Muscle of leg (tissue), 11 donors: ENCODE measurements around the gene ERMP1. TPM values are rescaled to one million over a fixed set of nuclear protein-coding genes. Genes with fewer than 3 reads are reported as not detected.

ENCODE experiments used
- DNase-seq: peaks from one replicate; pipeline ENCODE4 v3.0.0; 2013
- H3K27ac ChIP-seq: one replicate; pipeline ENCODE4 v1.5.1; 2013; ENCODE audit warnings: mild to moderate bottlenecking, low read length, control low read depth
- H3K27me3 ChIP-seq: one replicate; pipeline ENCODE4 v1.6.1; 2013; ENCODE audit warnings: low read length; ENCODE audit not compliant: control insufficient read depth, insufficient read depth
- H3K36me3 ChIP-seq: one replicate; pipeline ENCODE4 v1.6.1; 2013; ENCODE audit warnings: low read length; ENCODE audit not compliant: control insufficient read depth, insufficient read depth
- H3K4me1 ChIP-seq: one replicate; pipeline ENCODE4 v1.6.1; 2013; ENCODE audit warnings: low read length; ENCODE audit not compliant: control insufficient read depth, insufficient read depth
- H3K4me3 ChIP-seq: one replicate; pipeline ENCODE4 v1.5.1; 2013; ENCODE audit warnings: low read length, control low read depth
- H3K9me3 ChIP-seq: replicated peaks from 2 replicates; pipeline ENCODE4 v1.6.1; 2013; ENCODE audit warnings: low read depth, low read length; ENCODE audit not compliant: control insufficient read depth
- WGBS: methylation state at CpG from one replicate; pipeline ENCODE4 v1.1.5; 2013; ENCODE audit warnings: missing lambda C conversion rate; ENCODE audit not compliant: insufficient coverage; 5-methylcytosine and 5-hydroxymethylcytosine counted together
- polyA plus RNA-seq, 8 donors: library from polyadenylated mRNA; unstranded; fragments of 120-200 nt; gene quantifications; one replicate each; pipeline versions ENCODE4 v1.2.1 to v1.2.3, GENCODE V29; 2013; ENCODE audit warnings: inconsistent platforms in 1 of 8, low replicate concordance in 1 of 8; ENCODE audit not compliant: insufficient read length in 8 of 8, insufficient read depth in 1 of 8
- total RNA-seq: library from RNA; stranded (reverse); fragments of 120-200 nt; gene quantifications from one replicate; pipeline ENCODE4 v1.2.4, GENCODE V29; 2013

The ERMP1 gene
- total and polyA plus RNA-seq, 9 donors, result 6.1 to 11.0 (median 7.8) TPM

DNA sequence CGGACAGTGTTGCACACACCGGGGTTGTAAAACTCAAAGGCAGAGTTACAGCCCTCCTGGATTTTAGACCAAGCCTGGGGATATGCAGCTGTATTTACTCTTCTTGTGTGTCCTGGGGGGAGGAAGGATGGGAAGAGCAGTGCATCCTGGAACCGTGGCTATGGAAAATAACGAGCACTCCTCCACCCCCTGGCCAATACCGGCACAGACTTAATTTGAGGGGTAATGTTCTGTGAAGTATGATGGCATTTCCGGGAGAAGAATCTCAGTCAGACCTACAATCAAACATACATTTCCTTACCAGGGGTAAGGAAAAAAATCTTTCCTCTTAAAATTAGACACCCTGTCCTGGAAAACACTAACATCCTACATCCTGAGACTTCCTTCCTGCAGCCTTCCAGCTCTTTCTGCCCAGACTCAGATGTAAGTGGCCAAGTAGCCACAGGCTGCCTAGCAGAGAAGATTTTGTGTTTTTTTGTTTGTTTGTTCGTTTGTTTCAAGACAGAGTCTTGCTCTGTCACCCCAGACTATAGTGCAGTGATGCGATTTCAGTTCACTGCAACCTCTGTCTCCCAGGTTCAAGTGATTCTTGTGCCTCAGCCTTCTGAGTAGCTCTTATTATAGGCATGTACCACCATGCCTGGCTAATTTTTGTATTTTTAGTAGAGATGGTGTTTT is 11.0 kb upstream of the ERMP1 start:
- H3K9me3 ChIP-seq, result peaks cover 2% of the 10 kb centered on the region
- H3K36me3 ChIP-seq, result no peaks in the 10 kb centered on the region
- DNase-seq, result peak; percentile 69
- H3K4me3 ChIP-seq, result no peak overlapping the region
- H3K27me3 ChIP-seq, result no peaks in the 10 kb centered on the region
- WGBS, result 40% methylated on average over 2 of the region's 8 CpGs
- peak overlapping the region; percentile 44 for H3K27ac ChIP-seq
- peaks cover 16% of the 10 kb centered on the region for H3K4me1 ChIP-seq

DNA sequence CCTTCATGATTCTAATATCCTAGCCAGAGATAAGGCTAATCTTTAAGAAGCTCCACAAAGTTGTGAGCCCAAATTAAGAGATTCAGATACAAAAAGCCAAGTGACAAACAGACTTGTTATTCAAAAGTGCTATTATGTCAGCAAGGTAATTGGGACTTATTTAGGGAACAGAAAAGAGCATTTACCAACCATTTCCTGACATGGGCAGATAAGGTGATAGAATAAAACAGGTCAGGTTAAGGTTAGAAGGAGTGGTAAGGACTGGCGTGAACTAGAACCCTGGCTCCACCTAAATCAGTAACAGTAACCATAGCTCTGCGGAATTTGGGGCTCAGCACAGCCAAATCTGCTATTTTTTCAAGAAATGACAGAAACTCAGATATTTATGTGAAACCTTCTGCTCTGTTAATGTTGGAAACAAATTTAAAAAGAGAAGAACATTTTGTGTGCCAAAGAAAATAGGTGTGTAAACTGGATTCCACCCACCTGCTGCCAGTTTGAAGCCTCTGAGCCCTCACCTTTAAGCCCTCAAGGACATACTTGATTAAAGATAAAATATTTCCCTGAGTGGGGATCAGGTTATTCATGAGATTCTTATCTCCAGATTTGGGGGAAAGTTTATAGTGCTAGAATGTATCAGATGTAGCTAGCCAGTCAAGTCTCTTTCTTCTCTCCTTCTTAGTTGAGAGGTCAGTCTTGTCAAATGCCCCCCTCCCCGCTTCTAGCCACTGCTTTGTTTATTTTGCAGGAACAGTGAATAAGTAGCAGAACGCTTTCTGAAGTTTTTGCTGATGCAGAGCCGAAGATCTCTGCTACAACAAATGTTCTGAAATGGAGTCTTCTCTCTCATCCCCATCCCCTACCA is 10.2 kb upstream of the ERMP1 start:
- Histone ChIP-seq H3K36me3 (no peaks in the 10 kb centered on the region), H3K4me1 (peaks cover 16% of the 10 kb centered on the region)

DNA sequence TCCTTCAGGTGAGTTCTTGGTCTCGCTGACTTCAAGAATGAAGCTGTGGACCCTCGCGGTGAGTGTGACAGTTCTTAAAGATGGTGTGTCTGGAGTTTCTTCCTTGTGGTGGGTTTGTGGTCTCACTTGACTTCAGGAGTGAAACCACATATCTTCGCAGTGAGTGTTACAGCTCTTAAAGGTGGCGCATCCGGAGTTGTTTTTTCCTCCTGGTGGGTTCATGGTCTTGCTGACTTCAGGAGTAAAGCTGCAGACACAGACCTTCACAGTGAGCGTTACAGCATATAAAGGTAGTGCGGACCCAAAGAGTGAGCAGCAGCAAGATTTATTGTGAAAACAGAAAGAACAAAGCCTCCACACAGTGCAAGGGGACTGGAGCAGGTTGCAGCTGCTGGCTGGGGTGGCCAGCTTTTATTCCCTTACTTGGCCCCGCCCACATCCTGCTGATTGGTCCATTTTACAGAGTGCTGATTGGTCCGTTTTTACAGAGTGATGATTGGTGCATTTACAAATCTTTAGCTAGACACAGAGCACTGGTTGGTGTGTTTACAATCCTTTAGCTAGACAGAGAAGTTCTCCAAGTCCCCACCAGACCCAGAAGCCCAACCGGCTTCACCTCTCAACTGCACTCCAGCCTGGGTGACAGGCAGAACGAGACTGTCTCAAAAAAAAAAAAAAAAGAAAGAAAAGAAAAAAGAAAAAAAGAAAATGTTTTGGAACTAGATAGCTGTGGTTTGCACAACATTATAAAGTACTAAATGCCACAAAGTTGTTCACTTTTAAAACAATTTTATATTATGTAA is 9.1 kb upstream of the ERMP1 start:
- peaks cover 2% of the 10 kb centered on the region for H3K9me3 ChIP-seq
- no peak overlapping the region for H3K27ac ChIP-seq
- peaks cover 16% of the 10 kb centered on the region for H3K4me1 ChIP-seq
- no peaks in the 10 kb centered on the region for H3K36me3 ChIP-seq
- no peaks in the 10 kb centered on the region for H3K27me3 ChIP-seq
- no peak overlapping the region for H3K4me3 ChIP-seq
- 98% methylated on average over 6 of the region's 12 CpGs for WGBS
- no peak for DNase-seq

More for the DNA sequence above, 10.2 kb upstream of the ERMP1 start:
- DNase-seq, result no peak
- H3K9me3 ChIP-seq, result peaks cover 2% of the 10 kb centered on the region
- H3K4me3 ChIP-seq, result no peak overlapping the region
- no peaks in the 10 kb centered on the region for H3K27me3 ChIP-seq
- peak overlapping the region; percentile 2 for H3K27ac ChIP-seq
- WGBS, result 24% methylated on average over 2 of the region's 5 CpGs

DNA sequence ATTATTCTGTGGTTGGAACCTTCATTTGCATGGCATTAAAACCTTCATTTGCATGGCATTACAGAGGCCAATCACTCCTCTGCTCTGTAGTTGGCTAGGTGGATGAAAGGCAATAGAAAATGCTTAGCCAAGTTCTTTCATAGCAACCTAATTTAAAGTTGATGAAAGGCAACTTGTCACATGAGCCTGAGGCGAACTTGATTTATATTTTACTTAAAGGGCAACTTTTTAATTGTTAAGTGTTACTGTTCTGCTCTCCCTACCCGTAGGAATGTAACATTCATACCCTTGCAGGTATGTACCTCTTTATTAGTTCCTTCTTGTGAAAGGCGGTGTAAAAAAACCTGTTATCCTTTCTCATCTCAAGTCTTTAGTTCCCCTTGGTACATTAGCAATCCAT is 7.9 kb upstream of the ERMP1 start:
- Histone ChIP-seq H3K27me3 (no peaks in the 10 kb centered on the region), H3K4me1 (peaks cover 16% of the 10 kb centered on the region), H3K9me3 (peaks cover 2% of the 10 kb centered on the region), H3K27ac (no peak overlapping the region), H3K4me3 (no peak overlapping the region), H3K36me3 (no peaks in the 10 kb centered on the region)
- no CpG with 5 or more reads among the region's 3 CpGs for WGBS
- DNase-seq, result no peak

DNA sequence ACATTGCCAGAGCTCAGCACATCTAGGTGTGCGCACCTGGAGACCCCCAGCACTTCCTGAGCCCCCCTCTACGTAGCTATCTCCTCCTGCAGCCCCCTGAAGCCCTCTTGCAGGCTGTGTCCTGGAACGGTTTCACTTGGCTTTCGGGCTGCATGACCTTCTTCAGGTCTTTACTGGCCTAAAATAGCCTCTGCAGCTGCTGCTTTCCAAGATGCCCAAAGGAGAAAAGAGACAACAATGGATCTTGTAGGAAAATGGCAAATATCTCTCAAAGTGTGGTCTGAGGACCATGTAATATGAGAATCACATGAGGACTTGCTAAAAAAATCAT is 6.6 kb upstream of the ERMP1 start:
- Histone ChIP-seq H3K4me1 (peaks cover 16% of the 10 kb centered on the region), H3K27ac (no peak overlapping the region), H3K36me3 (no peaks in the 10 kb centered on the region), H3K9me3 (peaks cover 2% of the 10 kb centered on the region), H3K4me3 (no peak overlapping the region), H3K27me3 (no peaks in the 10 kb centered on the region)
- 89% methylated on average over 4 of the region's 4 CpGs for WGBS
- DNase-seq, result no peak

DNA sequence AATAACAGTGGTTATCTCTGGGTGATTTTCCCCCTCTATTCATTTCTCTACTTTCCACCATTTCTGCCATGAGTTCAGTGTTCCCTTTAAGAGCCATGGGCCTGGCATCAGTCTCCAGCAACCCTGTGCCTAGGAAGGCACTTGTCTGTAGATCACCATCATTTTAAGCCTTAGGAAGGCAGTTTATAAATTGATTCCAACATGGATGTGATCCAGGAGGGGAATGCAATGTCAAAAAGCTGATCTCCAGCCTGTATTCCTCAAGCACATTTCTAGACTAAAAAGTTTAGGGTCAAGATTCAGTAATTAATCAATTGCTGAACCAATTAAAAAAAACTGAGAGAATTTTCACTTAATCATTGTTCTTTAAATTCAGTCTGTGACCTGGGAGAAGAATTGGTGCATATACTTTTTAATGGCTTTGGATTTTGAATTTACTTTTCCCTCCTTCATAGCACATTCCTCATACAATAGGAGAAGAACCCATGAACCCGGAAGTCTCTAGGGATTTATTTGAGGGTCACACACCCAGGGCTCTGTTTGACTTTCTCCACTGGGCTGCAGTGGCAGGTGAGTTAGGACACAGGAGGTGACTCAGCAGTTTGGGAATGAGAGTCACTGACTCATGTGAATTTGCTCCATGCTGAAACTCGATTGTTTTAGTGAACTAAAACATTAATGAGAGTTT is 6.1 kb upstream of the ERMP1 start:
- peaks cover 15% of the 10 kb centered on the region for H3K4me1 ChIP-seq
- peaks cover 2% of the 10 kb centered on the region for H3K9me3 ChIP-seq
- no CpG with 5 or more reads among the region's 2 CpGs for WGBS
- no peak overlapping the region for H3K4me3 ChIP-seq
- no peaks in the 10 kb centered on the region for H3K27me3 ChIP-seq
- H3K27ac ChIP-seq, result no peak overlapping the region
- H3K36me3 ChIP-seq, result no peaks in the 10 kb centered on the region
- DNase-seq, result no peak

DNA sequence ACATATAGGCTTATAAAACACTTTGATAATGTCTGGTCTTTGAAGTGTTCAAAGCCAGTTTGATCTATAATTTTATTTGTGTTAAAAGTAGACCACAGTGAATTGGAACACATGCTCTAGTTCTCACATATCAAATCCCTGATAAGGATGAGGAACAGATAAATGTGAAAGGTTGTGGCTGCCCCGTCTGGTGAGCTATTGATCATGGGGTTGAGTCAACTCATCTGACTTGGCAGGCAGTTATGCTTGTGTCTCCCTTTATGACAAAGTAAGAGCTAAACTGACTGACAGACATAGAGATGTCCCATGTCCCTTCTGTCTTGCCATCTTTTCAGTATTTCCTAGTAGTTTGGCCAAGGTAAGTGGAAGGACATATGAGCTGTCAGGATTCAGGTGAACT is 2.9 kb upstream of the ERMP1 start:
- Histone ChIP-seq H3K4me1 (peaks cover 22% of the 10 kb centered on the region), H3K27ac (no peak overlapping the region), H3K4me3 (no peak overlapping the region), H3K36me3 (peaks cover under 1% of the 10 kb centered on the region), H3K27me3 (no peaks in the 10 kb centered on the region), H3K9me3 (no peaks in the 10 kb centered on the region)
- no peak for DNase-seq
- WGBS, result 80% methylated on average over 1 of the region's 1 CpG

DNA sequence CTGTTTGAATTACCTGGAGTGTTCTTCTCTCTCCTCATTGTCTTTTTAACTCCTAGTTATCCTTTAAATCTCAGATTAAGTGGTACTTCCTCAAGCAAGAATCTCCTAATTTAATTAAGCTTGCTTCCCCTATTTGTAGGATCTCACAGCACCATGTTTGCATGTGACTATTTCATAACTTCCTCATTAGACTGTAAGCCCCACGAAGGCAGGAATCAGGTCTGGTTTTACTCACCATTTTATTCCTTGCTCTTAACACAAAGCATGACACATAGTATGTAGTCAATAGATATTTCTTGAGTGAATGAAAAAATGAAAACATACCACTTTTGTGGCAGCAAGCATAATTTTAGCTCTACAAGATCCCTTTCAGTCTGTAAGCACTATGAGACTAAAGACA is 1.3 kb upstream of the ERMP1 start:
- H3K36me3 ChIP-seq, result peaks cover 3% of the 10 kb centered on the region
- no peaks in the 10 kb centered on the region for H3K9me3 ChIP-seq
- peaks cover 18% of the 10 kb centered on the region for H3K4me1 ChIP-seq
- H3K27ac ChIP-seq, result no peak overlapping the region
- no peaks in the 10 kb centered on the region for H3K27me3 ChIP-seq
- no peak for DNase-seq
- no CpG with 5 or more reads among the region's 1 CpG for WGBS
- H3K4me3 ChIP-seq, result no peak overlapping the region

DNA sequence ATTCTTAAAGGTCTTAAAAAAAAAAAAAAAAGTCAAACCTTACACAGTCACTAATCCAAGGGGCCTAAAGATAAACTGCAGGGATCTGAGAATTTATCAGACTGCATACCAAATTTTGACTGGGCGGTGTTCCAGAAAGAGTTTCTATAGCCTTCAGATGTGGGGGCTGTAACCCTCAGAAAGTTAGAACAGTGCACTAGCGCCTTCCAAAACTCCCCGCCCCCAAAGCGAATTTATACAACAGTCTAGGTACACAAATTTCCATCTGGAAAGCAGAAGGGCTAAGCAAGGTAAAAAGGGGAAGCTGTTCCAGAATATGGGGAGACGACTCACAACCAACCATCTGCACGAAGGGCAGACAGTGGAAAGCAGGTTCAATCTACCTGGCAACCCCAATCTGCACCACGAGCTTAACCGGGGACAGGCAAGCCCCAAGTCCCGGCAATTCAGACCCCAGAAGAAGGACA is 813 bp downstream of the ERMP1 start:
- 6% methylated on average over 4 of the region's 9 CpGs for WGBS

More for the DNA sequence above, 813 bp downstream of the ERMP1 start:
- Histone ChIP-seq H3K4me3 (peak overlapping the region; percentile 57), H3K4me1 (peaks cover 17% of the 10 kb centered on the region), H3K9me3 (no peaks in the 10 kb centered on the region), H3K27ac (no peak overlapping the region), H3K36me3 (peaks cover 3% of the 10 kb centered on the region), H3K27me3 (no peaks in the 10 kb centered on the region)
- peak; percentile 52 for DNase-seq
